SU-DHL-6 (cell line): ENCODE results near the gene TMEM92.

Source experiments
- CTCF ChIP-seq: fragments of 200-600 bp; sonication (generic); IDR thresholded peaks from one replicate; pipeline ENCODE4 v1.5.1; 2017; ENCODE audit warnings: antibody characterized with exemption, mild to moderate bottlenecking, low read length, moderate library complexity; ENCODE audit not compliant: insufficient read depth, poor library complexity, severe bottlenecking
- EZH2phosphoT487 ChIP-seq: fragments of 200-600 bp; sonication (generic), shearing (Covaris generic); conservative IDR thresholded peaks from 2 replicates; pipeline ENCODE4 v1.6.1; 2018; ENCODE audit warnings: mild to moderate bottlenecking, antibody characterized with exemption, low read length, moderate library complexity, mixed read lengths

- TF ChIP-seq CTCF (no peak), EZH2phosphoT487 (no peak)
Observed at GRCh38 chr17:50307654-50308053, 33.4 kb downstream of the TMEM92 start.
